NB4 (cell line): ENCODE data around the gene DBI.

Experiments
- DNase-seq: peaks from one replicate; pipeline ENCODE4 v3.0.0; 2010; ENCODE audit warnings: low read depth
- H3K4me3 ChIP-seq: one replicate; pipeline ENCODE4 v1.5.1; 2011; ENCODE audit warnings: mild to moderate bottlenecking, low read depth, low read length, moderate library complexity
- MAX ChIP-seq: IDR thresholded peaks from 2 replicates; pipeline ENCODE4 v1.6.1; 2011; ENCODE audit warnings: low read depth, low read length
- MYC ChIP-seq: IDR thresholded peaks from 2 replicates; pipeline ENCODE4 v1.6.1; 2011; ENCODE audit warnings: low read depth, low read length
- POLR2A ChIP-seq: IDR thresholded peaks from 2 replicates; pipeline ENCODE4 v1.6.1; 2011; ENCODE audit warnings: mild to moderate bottlenecking; ENCODE audit not compliant: insufficient read length; ENCODE audit errors: extremely low read depth
- TF ChIP-seq, protein P1 (sequence below): IDR thresholded peaks from one replicate; pipeline ENCODE4 v1.5.1; 2012; ENCODE audit warnings: low read depth, low read length

The DBI gene

DNA sequence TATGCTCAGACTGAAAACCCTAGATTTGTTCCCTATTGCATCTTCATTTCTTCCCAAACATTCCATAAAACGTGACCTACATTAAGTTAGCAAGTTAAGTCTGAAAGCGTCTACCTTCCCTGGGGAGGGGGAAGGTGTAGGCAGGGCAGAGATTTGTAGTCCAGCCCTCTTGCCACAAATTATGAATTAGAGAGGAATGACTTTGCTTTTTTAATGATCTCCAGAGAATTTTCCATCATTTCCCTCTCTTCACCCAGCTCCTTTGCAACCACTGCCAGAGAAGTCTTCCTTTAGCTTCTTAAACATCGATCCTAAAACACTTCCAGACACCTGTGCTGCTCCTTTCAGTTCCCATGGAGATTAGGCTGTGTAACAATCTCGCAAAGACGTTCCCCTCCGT is 1.3 kb upstream of the DBI start:
- H3K4me3 ChIP-seq: peak overlapping the region; percentile 73
- TF ChIP-seq MYC (no peak), MAX (no peak), POLR2A (no peak)
- TF ChIP-seq, protein P1, sequence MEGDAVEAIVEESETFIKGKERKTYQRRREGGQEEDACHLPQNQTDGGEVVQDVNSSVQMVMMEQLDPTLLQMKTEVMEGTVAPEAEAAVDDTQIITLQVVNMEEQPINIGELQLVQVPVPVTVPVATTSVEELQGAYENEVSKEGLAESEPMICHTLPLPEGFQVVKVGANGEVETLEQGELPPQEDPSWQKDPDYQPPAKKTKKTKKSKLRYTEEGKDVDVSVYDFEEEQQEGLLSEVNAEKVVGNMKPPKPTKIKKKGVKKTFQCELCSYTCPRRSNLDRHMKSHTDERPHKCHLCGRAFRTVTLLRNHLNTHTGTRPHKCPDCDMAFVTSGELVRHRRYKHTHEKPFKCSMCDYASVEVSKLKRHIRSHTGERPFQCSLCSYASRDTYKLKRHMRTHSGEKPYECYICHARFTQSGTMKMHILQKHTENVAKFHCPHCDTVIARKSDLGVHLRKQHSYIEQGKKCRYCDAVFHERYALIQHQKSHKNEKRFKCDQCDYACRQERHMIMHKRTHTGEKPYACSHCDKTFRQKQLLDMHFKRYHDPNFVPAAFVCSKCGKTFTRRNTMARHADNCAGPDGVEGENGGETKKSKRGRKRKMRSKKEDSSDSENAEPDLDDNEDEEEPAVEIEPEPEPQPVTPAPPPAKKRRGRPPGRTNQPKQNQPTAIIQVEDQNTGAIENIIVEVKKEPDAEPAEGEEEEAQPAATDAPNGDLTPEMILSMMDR: no peak
- no peak for DNase-seq

DNA sequence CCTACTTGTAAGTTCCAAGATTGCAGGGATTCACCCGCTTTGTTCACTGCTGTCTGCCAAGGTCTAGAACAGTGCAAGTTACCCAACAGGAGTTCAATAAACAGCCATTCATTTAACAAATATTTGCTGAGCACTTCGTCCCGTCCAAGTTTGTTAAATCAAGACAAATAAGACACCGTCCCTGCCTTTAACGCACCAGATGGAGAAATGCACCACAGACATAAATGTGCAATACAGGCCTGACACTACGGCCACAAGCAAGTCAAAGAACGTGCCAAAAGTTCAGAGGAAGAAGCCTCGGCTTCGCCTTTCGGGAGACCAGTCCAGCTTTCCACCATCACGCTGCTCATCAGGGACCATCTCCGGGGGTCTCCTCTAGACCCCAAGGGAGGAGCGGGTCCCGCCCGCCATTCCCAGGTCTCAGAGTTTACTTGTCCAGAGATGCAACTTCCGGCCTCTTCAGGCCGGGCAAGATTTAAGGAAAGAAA is 572 bp upstream of the DBI start:
- peak overlapping the region; percentile 73 for H3K4me3 ChIP-seq
- TF ChIP-seq, protein P1: no peak
- TF ChIP-seq MAX: peak; percentile 27; the same call in 1 of the 2 replicates
- 0 out of 2 replicates have a peak, but pooled peaks have one; percentile 15 for TF ChIP-seq MYC
- no peak for TF ChIP-seq POLR2A
- peak; percentile 53 for DNase-seq

DNA sequence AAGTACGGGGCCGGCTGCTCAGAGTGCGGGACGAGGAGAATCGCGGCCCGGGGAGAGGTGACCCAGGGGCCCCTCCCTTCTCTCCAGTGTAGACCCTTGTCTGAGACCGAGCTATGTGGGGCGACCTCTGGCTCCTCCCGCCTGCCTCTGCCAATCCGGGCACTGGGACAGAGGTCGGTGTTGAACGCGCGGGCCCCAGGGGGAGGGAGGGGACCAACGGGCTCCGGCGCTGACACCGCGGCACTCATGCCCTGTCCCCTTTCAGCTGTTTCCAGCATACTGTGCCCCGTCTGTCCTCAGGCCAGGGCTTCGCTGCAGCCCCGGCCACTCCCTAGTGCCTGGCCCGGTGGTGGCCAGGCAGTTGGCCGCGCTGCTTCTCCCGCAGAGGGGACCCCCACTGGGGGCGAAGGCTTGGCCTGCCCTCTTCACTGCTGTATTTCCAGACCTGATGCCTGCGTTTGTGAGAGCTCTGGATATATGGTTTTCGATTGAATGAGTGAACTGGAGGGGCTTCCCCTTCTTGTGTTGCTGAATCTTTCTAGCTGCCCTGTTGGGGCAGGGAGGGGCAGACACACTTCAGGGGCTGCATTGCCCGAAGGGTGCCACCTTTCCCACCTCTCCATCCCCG is 809 bp downstream of the DBI start:
- H3K4me3 ChIP-seq: peak overlapping the region; percentile 73
- TF ChIP-seq, protein P1: no peak
- no peak for TF ChIP-seq MAX
- TF ChIP-seq MYC: no peak
- no peak for TF ChIP-seq POLR2A
- peak; percentile 77 for DNase-seq

- TF ChIP-seq POLR2A (no peak), MAX (no peak), MYC (no peak)
- TF ChIP-seq, protein P1: no peak
Observed at GRCh38 chr2:119369845-119370244, 3.1 kb downstream of the DBI start.

GRCh38 chr2:119371111-119371510 is 4.3 kb downstream of the DBI start:
- TF ChIP-seq MAX: no peak
- TF ChIP-seq MYC: no peak
- TF ChIP-seq, protein P1: no peak
- no peak for TF ChIP-seq POLR2A
- no peak overlapping the region for H3K4me3 ChIP-seq
- DNase-seq: no peak

More at GRCh38 chr2:119369845-119370244, 3.1 kb downstream of the DBI start:
- DNase-seq: no peak
- no peak overlapping the region for H3K4me3 ChIP-seq
